Iris pigment epithelial cell (primary cell): ENCODE measurements around the gene STPG3.
"Not testable (repeated sequence)": the region's sequence is repeated elsewhere in the genome, so short reads cannot be mapped to it uniquely, and the experiment has no call there.

Experiments used
- DNase-seq: peaks from one replicate; pipeline ENCODE4 v3.0.0-alpha.2; 2011; ENCODE audit warnings: low read depth

STPG3 gene

DNA sequence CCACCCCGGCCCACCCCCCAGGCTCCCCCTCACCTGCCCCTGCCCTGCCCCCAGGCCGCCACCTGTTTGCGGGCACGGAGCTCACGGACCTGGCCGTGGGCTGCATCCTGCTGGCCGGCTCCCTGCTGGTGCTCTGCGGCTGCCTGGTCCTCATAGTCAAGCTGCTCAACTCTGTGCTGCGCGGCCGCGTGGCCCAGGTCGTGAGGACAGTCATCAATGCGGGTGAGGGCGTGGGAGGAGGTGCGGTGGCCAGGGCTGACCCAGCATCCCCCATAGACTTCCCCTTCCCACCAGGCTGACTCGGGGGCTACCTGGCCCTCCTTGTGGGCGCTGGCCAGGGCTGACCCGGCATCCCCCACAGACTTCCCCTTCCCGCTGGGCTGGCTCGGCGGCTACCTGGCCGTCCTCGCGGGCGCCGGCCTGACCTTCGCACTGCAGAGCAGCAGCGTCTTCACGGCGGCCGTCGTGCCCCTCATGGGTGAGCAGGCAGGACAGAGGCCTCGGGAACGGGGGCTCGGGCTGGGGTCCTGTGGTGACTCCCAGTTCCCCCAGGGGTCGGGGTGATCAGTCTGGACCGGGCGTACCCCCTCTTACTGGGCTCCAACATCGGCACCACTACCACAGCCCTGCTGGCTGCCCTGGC, 16.9 kb upstream of the STPG3 start:
- no peak for DNase-seq

DNA sequence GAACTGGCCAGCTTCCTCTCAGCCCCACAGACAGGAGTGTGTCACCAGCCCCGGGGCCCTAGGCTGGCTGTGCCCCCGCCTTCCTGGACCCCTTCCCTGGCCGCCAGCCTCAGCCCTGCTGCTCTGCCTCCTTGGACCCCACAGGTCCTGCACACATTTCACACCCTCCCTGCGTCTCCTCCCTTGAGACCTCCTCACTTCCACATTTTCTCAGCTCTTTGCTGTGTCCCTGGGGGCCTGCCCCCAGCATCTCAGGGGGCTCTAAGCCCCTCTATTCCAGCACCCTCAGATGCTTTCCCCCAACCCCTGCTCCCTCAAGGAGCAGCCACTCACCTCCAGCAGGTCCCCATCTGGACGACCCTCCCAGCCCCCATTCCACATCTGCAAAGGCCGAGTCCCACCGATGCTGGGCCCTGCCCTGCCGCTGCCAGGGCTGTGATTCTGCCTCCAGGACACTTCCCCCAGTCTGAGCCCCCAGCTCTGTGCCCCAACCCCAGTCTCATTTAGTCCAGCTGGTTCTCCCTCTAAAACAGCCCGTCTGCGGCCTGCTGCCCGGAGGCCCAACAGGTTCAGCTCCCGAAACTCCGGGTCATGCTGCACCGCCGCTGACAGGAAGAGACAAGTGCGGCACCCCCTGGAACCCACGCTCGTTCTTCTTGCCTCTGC, 16.2 kb upstream of the STPG3 start:
- no peak for DNase-seq

- no peak for DNase-seq
Observed at GRCh38 chr9:137235424-137236237, 15.5 kb upstream of the STPG3 start.

GRCh38 chr9:137236238-137236935, 14.7 kb upstream of the STPG3 start:
- DNase-seq, result peak; percentile 63

GRCh38 chr9:137236936-137237421, 14.1 kb upstream of the STPG3 start:
- no peak for DNase-seq

- no peak for DNase-seq
Observed at GRCh38 chr9:137237759-137238726, 13.0 kb upstream of the STPG3 start.

DNA sequence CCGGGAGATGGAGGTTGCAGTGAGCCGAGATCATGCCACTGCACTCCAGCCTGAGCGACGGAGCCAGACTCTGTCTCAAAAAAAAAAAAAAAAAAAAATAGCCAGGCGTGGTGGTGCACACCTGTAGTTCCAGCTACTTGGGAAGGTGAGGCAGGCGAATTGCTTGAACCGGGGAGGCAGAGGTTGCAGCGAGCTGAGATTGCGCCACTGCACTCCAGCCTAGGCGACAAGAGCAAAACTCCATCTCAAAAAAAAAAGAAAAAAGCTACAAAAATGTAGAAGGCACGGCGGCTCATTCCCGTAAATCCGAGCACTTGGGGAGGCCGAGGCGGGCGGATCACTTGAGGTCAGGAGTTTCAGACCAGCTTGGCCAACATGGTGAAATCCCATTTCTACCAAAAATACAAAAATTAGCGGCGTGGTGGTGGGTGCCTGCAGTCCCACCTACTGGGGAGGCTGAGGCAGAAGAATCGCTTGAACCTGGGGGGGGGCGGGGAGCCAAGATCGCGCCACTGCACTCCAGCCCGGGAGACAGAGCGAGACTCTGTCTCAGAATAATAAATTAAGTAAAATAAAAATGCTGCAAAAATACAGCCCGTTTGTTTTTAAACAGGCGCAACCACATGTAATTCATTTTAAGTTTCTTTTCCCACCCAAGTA, 11.4 kb upstream of the STPG3 start:
- not testable (repeated sequence) for DNase-seq

DNA sequence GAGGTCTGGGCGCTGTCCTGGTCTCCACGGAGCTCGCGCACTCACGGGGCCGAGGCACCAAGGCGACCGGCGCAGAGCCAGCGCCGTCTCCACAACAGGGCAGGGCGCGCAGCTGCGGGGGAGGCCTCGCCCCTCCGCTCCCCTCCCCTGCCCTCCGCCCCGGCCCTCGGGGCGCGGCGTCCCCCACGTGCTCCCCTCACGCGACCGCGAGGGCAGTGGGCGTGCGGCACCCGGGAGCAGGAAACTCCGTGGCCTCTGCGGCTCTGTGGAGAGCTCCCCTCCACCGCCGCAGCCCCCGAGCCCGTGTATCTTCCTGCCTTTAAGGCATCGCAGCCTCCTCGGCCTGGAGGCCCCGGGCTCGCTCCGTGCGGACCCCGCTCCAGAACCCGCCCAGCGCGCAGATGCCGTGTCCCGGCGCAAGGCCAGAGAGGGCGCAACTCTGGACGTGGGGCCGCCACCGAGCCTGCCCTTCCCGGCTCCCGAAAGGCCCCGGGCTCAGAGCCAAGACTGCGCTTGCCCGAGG, 10.7 kb upstream of the STPG3 start:
- peak; percentile 67 for DNase-seq

DNA sequence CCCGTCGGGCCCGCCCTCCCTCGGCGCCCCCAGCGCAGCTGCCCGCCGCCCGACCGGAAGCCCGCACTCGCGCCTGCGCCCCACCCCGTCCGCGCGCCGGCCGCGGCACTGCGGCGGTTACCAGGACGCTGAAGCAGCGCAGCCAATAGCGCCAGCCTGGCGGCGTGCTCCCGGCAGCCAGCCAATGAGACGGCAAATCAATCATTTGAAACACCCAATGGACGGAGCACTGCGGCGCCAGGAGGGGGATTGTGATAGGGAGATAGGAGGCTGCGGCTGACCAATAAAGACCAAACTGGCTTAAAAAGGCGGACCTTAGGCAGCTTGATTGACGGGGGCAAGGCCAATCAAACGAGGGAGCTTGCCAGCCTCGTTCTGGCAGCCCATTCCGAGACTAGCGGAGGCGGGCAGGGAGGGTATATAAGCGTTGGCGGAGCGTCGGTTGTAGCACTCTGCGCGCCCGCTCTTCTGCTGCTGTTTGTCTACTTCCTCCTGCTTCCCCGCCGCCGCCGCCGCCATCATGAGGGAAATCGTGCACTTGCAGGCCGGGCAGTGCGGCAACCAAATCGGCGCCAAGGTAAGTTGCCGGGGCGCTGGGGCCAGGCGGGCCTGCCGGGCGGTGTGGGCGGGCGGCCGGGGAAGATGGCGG, 10.1 kb upstream of the STPG3 start, which contains the start of gene TUBB4B:
Gene TUBB4B (plus strand): TSS at position 447 of the 649 bp plus-strand sequence. CDS start 74 bp downstream, at position 521.
- DNase-seq, result peak; percentile 100

GRCh38 chr9:137241490-137242268, 9.4 kb upstream of the STPG3 start:
- peak; percentile 37 for DNase-seq

DNA sequence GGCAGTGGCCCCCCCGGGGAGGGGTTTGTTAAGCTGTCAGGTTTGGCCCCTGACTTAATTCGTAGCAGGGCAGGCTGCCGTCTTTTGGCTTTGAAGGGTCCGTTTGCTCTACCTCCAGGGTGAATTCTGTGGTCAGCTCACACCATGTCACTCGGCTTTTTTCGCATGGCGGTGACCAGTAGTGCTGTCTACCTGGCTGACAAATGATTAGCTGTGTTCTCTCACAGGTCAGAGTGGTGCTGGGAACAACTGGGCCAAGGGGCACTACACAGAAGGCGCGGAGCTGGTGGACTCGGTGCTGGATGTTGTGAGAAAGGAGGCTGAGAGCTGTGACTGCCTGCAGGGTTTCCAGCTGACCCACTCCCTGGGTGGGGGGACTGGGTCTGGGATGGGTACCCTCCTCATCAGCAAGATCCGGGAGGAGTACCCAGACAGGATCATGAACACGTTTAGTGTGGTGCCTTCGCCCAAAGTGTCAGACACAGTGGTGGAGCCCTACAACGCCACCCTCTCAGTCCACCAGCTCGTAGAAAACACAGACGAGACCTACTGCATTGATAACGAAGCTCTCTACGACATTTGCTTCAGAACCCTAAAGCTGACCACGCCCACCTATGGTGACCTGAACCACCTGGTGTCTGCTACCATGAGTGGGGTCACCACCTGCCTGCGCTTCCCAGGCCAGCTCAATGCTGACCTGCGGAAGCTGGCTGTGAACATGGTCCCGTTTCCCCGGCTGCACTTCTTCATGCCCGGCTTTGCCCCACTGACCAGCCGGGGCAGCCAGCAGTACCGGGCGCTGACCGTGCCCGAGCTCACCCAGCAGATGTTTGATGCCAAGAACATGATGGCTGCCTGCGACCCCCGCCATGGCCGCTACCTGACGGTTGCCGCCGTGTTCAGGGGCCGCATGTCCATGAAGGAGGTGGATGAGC, 8.6 kb upstream of the STPG3 start:
- no peak for DNase-seq

DNA sequence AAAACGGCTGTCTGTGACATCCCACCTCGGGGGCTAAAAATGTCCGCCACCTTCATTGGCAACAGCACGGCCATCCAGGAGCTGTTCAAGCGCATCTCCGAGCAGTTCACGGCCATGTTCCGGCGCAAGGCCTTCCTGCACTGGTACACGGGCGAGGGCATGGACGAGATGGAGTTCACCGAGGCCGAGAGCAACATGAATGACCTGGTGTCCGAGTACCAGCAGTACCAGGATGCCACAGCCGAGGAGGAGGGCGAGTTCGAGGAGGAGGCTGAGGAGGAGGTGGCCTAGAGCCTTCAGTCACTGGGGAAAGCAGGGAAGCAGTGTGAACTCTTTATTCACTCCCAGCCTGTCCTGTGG, 7.8 kb upstream of the STPG3 start:
- not testable (repeated sequence) for DNase-seq

GRCh38 chr9:137243626-137244485, 7.2 kb upstream of the STPG3 start:
- no peak for DNase-seq

- DNase-seq, result no peak
Observed at GRCh38 chr9:137244486-137245449, 6.3 kb upstream of the STPG3 start.
